Neural cell (in vitro differentiated cells): Measurements from ENCODE around the gene SLC6A17. TPM values are rescaled to one million over a fixed set of nuclear protein-coding genes. Genes with fewer than 3 reads are reported as not detected.

ENCODE experiments used
- H2AFZ ChIP-seq: fragments of 200-600, 300-800 bp; sonication (generic), shearing (Covaris generic); 2 replicates; pipeline ENCODE4 v1.6.0; 2014; ENCODE audit warnings: low read depth, mild to moderate bottlenecking, antibody characterized with exemption, low read length, moderate library complexity
- H3F3A ChIP-seq: fragments of 200-600 bp; shearing (Covaris generic); 2 replicates; pipeline ENCODE4 v1.6.1; 2016; ENCODE audit warnings: mild to moderate bottlenecking, moderate library complexity, mixed read lengths, antibody characterized with exemption, low read length; ENCODE audit not compliant: insufficient read depth, poor library complexity, severe bottlenecking
- H3K27ac ChIP-seq: fragments of 200-600, 300-800 bp; sonication (generic), shearing (Covaris generic); 2 replicates; pipeline ENCODE4 v1.5.1; 2014; ENCODE audit warnings: mild to moderate bottlenecking, low read length, moderate library complexity
- H3K27me3 ChIP-seq: fragments of 300-800, 200-600 bp; sonication (generic), shearing (Covaris generic); 2 replicates; pipeline ENCODE4 v1.6.0; 2014; ENCODE audit warnings: mild to moderate bottlenecking, low read depth, low read length, moderate library complexity; ENCODE audit not compliant: insufficient read depth
- H3K36me3 ChIP-seq: fragments of 300-800, 200-600 bp; sonication (generic), shearing (Covaris generic); 2 replicates; pipeline ENCODE4 v1.5.1; 2014; ENCODE audit warnings: mild to moderate bottlenecking, antibody characterized with exemption, low read length, moderate library complexity; ENCODE audit not compliant: insufficient read depth
- H3K4me2 ChIP-seq: fragments of 300-800, 200-600 bp; sonication (generic), shearing (Covaris generic); 2 replicates; pipeline ENCODE4 v1.6.0; 2014; ENCODE audit warnings: mild to moderate bottlenecking, low read length
- H3K4me3 ChIP-seq: fragments of 300-800, 200-600 bp; sonication (generic), shearing (Covaris generic); 2 replicates; pipeline ENCODE4 v1.5.1; 2014; ENCODE audit warnings: mild to moderate bottlenecking, low read length, moderate library complexity
- H3K79me2 ChIP-seq: fragments of 200-600 bp; shearing (Covaris generic); replicated peaks from 2 replicates; pipeline ENCODE4 v1.6.0; 2014; ENCODE audit warnings: mild to moderate bottlenecking, low read length, moderate library complexity; ENCODE audit not compliant: insufficient read depth
- H3K9ac ChIP-seq: fragments of 300-800, 200-600 bp; sonication (generic), shearing (Covaris generic); 2 replicates; pipeline ENCODE4 v1.6.1; 2016; ENCODE audit warnings: mild to moderate bottlenecking, low read length, mixed read lengths
- H3K9me2 ChIP-seq: fragments of 200-600 bp; shearing (Covaris generic); 2 replicates; pipeline ENCODE4 v1.6.1; 2016; ENCODE audit warnings: mild to moderate bottlenecking, low read length, mixed read lengths; ENCODE audit not compliant: insufficient read depth
- H3K9me3 ChIP-seq: fragments of 200-600, 300-800 bp; sonication (generic), shearing (Covaris generic); 2 replicates; pipeline ENCODE4 v1.6.1; 2016; ENCODE audit warnings: mild to moderate bottlenecking, mixed run types, low read length, moderate library complexity, mixed read lengths
- H4K20me1 ChIP-seq: fragments of 200-600 bp; shearing (Covaris generic); 2 replicates; pipeline ENCODE4 v1.6.1; 2016; ENCODE audit warnings: mild to moderate bottlenecking, mixed run types; ENCODE audit not compliant: insufficient read depth
- CTCF ChIP-seq: fragments of 450-650 bp; IDR thresholded peaks from 2 replicates; pipeline ENCODE4 v1.5.1; 2014; ENCODE audit warnings: antibody characterized with exemption, mild to moderate bottlenecking, moderate library complexity; ENCODE audit not compliant: poor library complexity, severe bottlenecking
- EP300 ChIP-seq: fragments of 450-650 bp; conservative IDR thresholded peaks from 2 replicates; pipeline ENCODE4 v1.6.1; 2014; ENCODE audit warnings: antibody characterized with exemption, mild to moderate bottlenecking, moderate library complexity; ENCODE audit not compliant: poor library complexity, severe bottlenecking
- EZH2 ChIP-seq: fragments of 200-600, 300-800 bp; shearing (Covaris generic), sonication (generic); IDR thresholded peaks from 2 replicates; pipeline ENCODE4 v1.6.1; 2014; ENCODE audit warnings: antibody characterized with exemption, low read length, borderline replicate concordance, mild to moderate bottlenecking; ENCODE audit not compliant: insufficient read depth, poor library complexity, severe bottlenecking
- MXI1 ChIP-seq: fragments of 450-650 bp; conservative IDR thresholded peaks from 2 replicates; pipeline ENCODE4 v1.6.1; 2014; ENCODE audit warnings: antibody characterized with exemption, mild to moderate bottlenecking; ENCODE audit not compliant: poor library complexity, severe bottlenecking
- POLR2AphosphoS5 ChIP-seq: IDR thresholded peaks from 2 replicates; pipeline ENCODE4 v1.6.1; 2012
- RAD21 ChIP-seq: fragments of 450-650 bp; conservative IDR thresholded peaks from 2 replicates; pipeline ENCODE4 v1.6.1; 2014; ENCODE audit warnings: antibody characterized with exemption, mild to moderate bottlenecking, moderate library complexity
- REST ChIP-seq: IDR thresholded peaks from 2 replicates; pipeline ENCODE4 v1.6.1; 2012; ENCODE audit warnings: borderline replicate concordance
- SMC3 ChIP-seq: fragments of 450-650 bp; conservative IDR thresholded peaks from 2 replicates; pipeline ENCODE4 v1.6.1; 2014; ENCODE audit warnings: antibody characterized with exemption, mild to moderate bottlenecking, moderate library complexity; ENCODE audit not compliant: poor library complexity
- TAF1 ChIP-seq: IDR thresholded peaks from 2 replicates; pipeline ENCODE4 v1.6.1; 2012; ENCODE audit warnings: low read depth
- polyA plus RNA-seq: library from polyadenylated mRNA; depleted of rRNA; stranded (reverse); fragments of >200 nt; gene quantifications from 2 replicates; pipeline ENCODE4 v1.2.3, GENCODE V29; 2014

The SLC6A17 gene
- polyA plus RNA-seq, 1 donor from 2014 or later: 3.5 TPM

- H3K36me3 ChIP-seq: no peaks in the 10 kb centered on the region
- H3K79me2 ChIP-seq: no peaks in the 10 kb centered on the region
- no peak overlapping the region for H2AFZ ChIP-seq
- H3K27ac ChIP-seq: no peak overlapping the region
- TF ChIP-seq EZH2 (peak; percentile 65), TAF1 (no peak)
- H4K20me1 ChIP-seq: no peaks in the 10 kb centered on the region
- H3K4me3 ChIP-seq: peak overlapping the region; percentile 72
- peaks cover 6% of the 10 kb centered on the region for H3F3A ChIP-seq
- H3K9me3 ChIP-seq: no peaks in the 10 kb centered on the region
- H3K4me2 ChIP-seq: no peak overlapping the region
- H3K9ac ChIP-seq: no peak overlapping the region
- H3K9me2 ChIP-seq: no peaks in the 10 kb centered on the region
- H3K27me3 ChIP-seq: peaks cover 35% of the 10 kb centered on the region
Observed at GRCh38 chr1:110211496-110212168, 61.3 kb downstream of the SLC6A17 start.

GRCh38 chr1:110212169-110213142 is 62.2 kb downstream of the SLC6A17 start:
- Histone ChIP-seq H3F3A (peaks cover 6% of the 10 kb centered on the region), H4K20me1 (no peaks in the 10 kb centered on the region), H3K9me2 (no peaks in the 10 kb centered on the region), H2AFZ (no peak overlapping the region), H3K9ac (no peak overlapping the region), H3K27me3 (peaks cover 35% of the 10 kb centered on the region), H3K36me3 (no peaks in the 10 kb centered on the region), H3K79me2 (no peaks in the 10 kb centered on the region), H3K9me3 (no peaks in the 10 kb centered on the region), H3K4me2 (no peak overlapping the region), H3K4me3 (peak overlapping the region; percentile 5), H3K27ac (no peak overlapping the region)
- TF ChIP-seq RAD21 (no peak), EZH2 (no peak), EP300 (no peak), CTCF (no peak), POLR2AphosphoS5 (no peak), SMC3 (no peak)

- Histone ChIP-seq H4K20me1 (no peaks in the 10 kb centered on the region), H3K79me2 (no peaks in the 10 kb centered on the region), H2AFZ (no peak overlapping the region), H3K4me2 (no peak overlapping the region), H3K27me3 (peaks cover 35% of the 10 kb centered on the region), H3K36me3 (no peaks in the 10 kb centered on the region), H3K4me3 (no peak overlapping the region), H3K9ac (no peak overlapping the region), H3F3A (peaks cover 6% of the 10 kb centered on the region), H3K27ac (no peak overlapping the region), H3K9me3 (no peaks in the 10 kb centered on the region), H3K9me2 (no peaks in the 10 kb centered on the region)
- TF ChIP-seq EZH2 (no peak), REST (no peak), CTCF (no peak), SMC3 (no peak), RAD21 (no peak), TAF1 (no peak), EP300 (no peak), MXI1 (no peak), POLR2AphosphoS5 (no peak)
Observed at GRCh38 chr1:110213143-110213540, 62.8 kb downstream of the SLC6A17 start.
